Common myeloid progenitor, CD34-positive (primary cell): ENCODE results near the gene DRC1. TPM values are rescaled to one million over a fixed set of nuclear protein-coding genes. Genes with fewer than 3 reads are reported as not detected.
"Not testable (repeated sequence)": the region's sequence is repeated elsewhere in the genome, so short reads cannot be mapped to it uniquely, and the experiment has no call there.

Source experiments
- CTCF ChIA-PET: fragments of 350-600 bp; sonication (Branson Sonifier 250); formaldehyde crosslinking; loops from one replicate; lab custom pipeline; 2021; ENCODE audit warnings: antibody characterized with exemption; lab: Charles Lee
- POLR2A ChIA-PET: fragments of 350-600 bp; sonication (Branson Sonifier 250); formaldehyde crosslinking; loops from one replicate; lab custom pipeline; 2021; ENCODE audit warnings: antibody characterized with exemption; lab: Charles Lee
- DNase-seq, 3 donors: peaks; one replicate each; pipeline versions ENCODE4 v3.0.0 to v3.0.0-alpha.2; 2013
- H3K27ac ChIP-seq, 2 experiments: 1 replicate in 1 of 2; 2 replicates in 1 of 2; pipeline ENCODE4 v1.7.0; 2013; ENCODE audit warnings: inconsistent platforms in 2 of 2, low read length in 2 of 2, mild to moderate bottlenecking in 2 of 2, low read depth in 1 of 2, moderate library complexity in 1 of 2; ENCODE audit not compliant: severe bottlenecking in 2 of 2, insufficient read depth in 1 of 2, poor library complexity in 1 of 2
- H3K27me3 ChIP-seq, 5 experiments: replicated peaks in 2 of 5; 1 replicate in 3 of 5; 2 replicates in 2 of 5; pipeline versions ENCODE4 v1.6.1 to v1.7.0; 2013; ENCODE audit warnings: low read length in 4 of 5, mild to moderate bottlenecking in 2 of 5, moderate library complexity in 2 of 5, inconsistent platforms in 1 of 5; ENCODE audit not compliant: insufficient read depth in 5 of 5, control insufficient read depth in 4 of 5
- H3K36me3 ChIP-seq, 4 experiments: 1 replicate in 2 of 4; 2 replicates in 2 of 4; pipeline versions ENCODE4 v1.6.1 to v1.7.0; 2013; ENCODE audit warnings: low read length in 3 of 4, control low read depth in 1 of 4, mild to moderate bottlenecking in 1 of 4; ENCODE audit not compliant: control insufficient read depth in 4 of 4, insufficient read depth in 4 of 4
- H3K4me1 ChIP-seq, 4 experiments: 1 replicate in 3 of 4; 2 replicates in 1 of 4; pipeline versions ENCODE4 v1.6.1 to v1.7.1; 2013; ENCODE audit warnings: low read length in 3 of 4, mild to moderate bottlenecking in 3 of 4, control low read depth in 1 of 4, inconsistent platforms in 1 of 4, moderate library complexity in 1 of 4; ENCODE audit not compliant: control insufficient read depth in 4 of 4, insufficient read depth in 4 of 4; ENCODE audit errors: control extremely low read depth in 1 of 4
- H3K4me3 ChIP-seq, 7 experiments: 1 replicate in 4 of 7; 2 replicates in 3 of 7; pipeline versions ENCODE4 v1.5.1 to v1.7.0; 2013; ENCODE audit warnings: mild to moderate bottlenecking in 7 of 7, low read length in 6 of 7, moderate library complexity in 6 of 7, inconsistent platforms in 2 of 7, low read depth in 2 of 7, control low read depth in 1 of 7; ENCODE audit not compliant: insufficient read depth in 4 of 7, control insufficient read depth in 1 of 7; ENCODE audit errors: extremely low read depth in 1 of 7
- H3K9me3 ChIP-seq, 5 experiments: 1 replicate in 4 of 5; 2 replicates in 1 of 5; pipeline versions ENCODE4 v1.6.1 to v1.7.1; 2013; ENCODE audit warnings: low read length in 4 of 5, mild to moderate bottlenecking in 2 of 5, inconsistent platforms in 1 of 5, low read depth in 1 of 5, moderate library complexity in 1 of 5; ENCODE audit not compliant: control insufficient read depth in 4 of 5, insufficient read depth in 2 of 5; ENCODE audit errors: control extremely low read depth in 1 of 5
- WGBS: methylation state at CpG from one replicate; pipeline ENCODE4 v1.1.5; 2013; ENCODE audit not compliant: insufficient coverage; 5-methylcytosine and 5-hydroxymethylcytosine counted together
- polyA plus RNA-seq: library from polyadenylated mRNA; unstranded; fragments of 120-200 nt; gene quantifications from one replicate; pipeline ENCODE4 v1.2.1, GENCODE V29; 2013

Gene DRC1
- 0.28 TPM for polyA plus RNA-seq

GRCh38 chr2:26401739-26402541 is at the start of gene DRC1:
Gene DRC1, plus strand, starts transcription at chr2:26401920. Its CDS starts 70 bp downstream, at chr2:26401990.
- peak; percentile 64 to 81 (median 80) for DNase-seq
- H3K36me3 ChIP-seq, result no peaks in the 10 kb centered on the region
- ChIA-PET CTCF (interaction anchor here (1.4 kb wide), 1 partner anchor 10 kb away, joined by 3 read pairs; no protein-coding TSS in a partner anchor), POLR2A (no interaction called here)
- no peak within 1 kb of the TSS for H3K27ac ChIP-seq
- peaks cover 0 to 14% (median 3%) of the 10 kb centered on the region in 5 experiments for H3K27me3 ChIP-seq
- peak within 1 kb of the TSS in 6 of 7 experiments; percentile 19 to 72 (median 50) for H3K4me3 ChIP-seq
- H3K9me3 ChIP-seq, result no peaks in the 10 kb centered on the region
- WGBS, result 15% methylated on average over 30 of the region's 63 CpGs
- peaks cover 0 to 22% (median 8%) of the 10 kb centered on the region in 4 experiments for H3K4me1 ChIP-seq

- CTCF ChIA-PET, result no interaction called here
- Histone ChIP-seq H3K9me3 (no peaks in the 10 kb centered on the region), H3K36me3 (peaks cover 0 to 33% (median 4%) of the 10 kb centered on the region in 4 experiments), H3K27ac (no peak overlapping the region), H3K4me1 (peaks cover 0 to 10% (median 6%) of the 10 kb centered on the region in 4 experiments), H3K27me3 (no peaks in the 10 kb centered on the region), H3K4me3 (no peak overlapping the region)
- no peak for DNase-seq
- POLR2A ChIA-PET, result interaction anchor here (0.6 kb wide), 1 partner anchor 34 kb away, joined by 7 read pairs; no protein-coding TSS in a partner anchor
- no CpG with 5 or more reads among the region's 1 CpG for WGBS
Measured at GRCh38 chr2:26352892-26353291, 48.8 kb upstream of the DRC1 start.

GRCh38 chr2:26354469-26354868 is 47.3 kb upstream of the DRC1 start:
- H3K36me3 ChIP-seq, result peaks cover 0 to 40% (median 4%) of the 10 kb centered on the region in 4 experiments
- POLR2A ChIA-PET, result interaction anchor here (0.5 kb wide), 1 partner anchor 280 kb away, joined by 4 read pairs; no protein-coding TSS in a partner anchor
- H3K27ac ChIP-seq, result peak overlapping the region in 1 of 2 experiments; percentile 63
- not testable (repeated sequence) for H3K4me3 ChIP-seq, H3K27me3 ChIP-seq, H3K9me3 ChIP-seq, H3K4me1 ChIP-seq, DNase-seq
- WGBS, result 94% methylated on average over 6 of the region's 16 CpGs
- CTCF ChIA-PET, result interaction anchor here (0.6 to 1.5 kb wide), 2 partner anchors 10 to 168 kb away, joined by 3 read pairs; no protein-coding TSS in a partner anchor

- peak in 1 of 3 donors; percentile 11 for DNase-seq
- Histone ChIP-seq H3K27ac (peak overlapping the region in 1 of 2 experiments; percentile 77), H3K4me1 (peaks cover 0 to 3% (median under 1%) of the 10 kb centered on the region in 4 experiments), H3K9me3 (no peaks in the 10 kb centered on the region), H3K27me3 (no peaks in the 10 kb centered on the region), H3K36me3 (peaks cover 0 to 40% (median 4%) of the 10 kb centered on the region in 4 experiments), H3K4me3 (no peak overlapping the region)
- POLR2A ChIA-PET, result interaction anchor here (0.6 kb wide), 1 partner anchor 177 kb away, joined by 3 read pairs; no protein-coding TSS in a partner anchor
- 98% methylated on average over 5 of the region's 9 CpGs for WGBS
- CTCF ChIA-PET, result interaction anchor here (0.6 to 1.5 kb wide), 3 partner anchors 8 to 169 kb away, joined by 3 to 4 read pairs (median 3); partner anchors contain the start of gene ADGRF3
Measured at GRCh38 chr2:26355038-26355995, 46.4 kb upstream of the DRC1 start.

- CTCF ChIA-PET, result interaction anchor here (1.0 kb wide), 1 partner anchor 9 kb away, joined by 4 read pairs; the partner anchor contains the start of gene ADGRF3
- POLR2A ChIA-PET, result no interaction called here
- WGBS, result 100% methylated on average over 1 of the region's 2 CpGs
- Histone ChIP-seq H3K27me3 (no peaks in the 10 kb centered on the region), H3K4me3 (no peak overlapping the region), H3K4me1 (peaks cover 0 to 3% (median under 1%) of the 10 kb centered on the region in 4 experiments), H3K27ac (peak overlapping the region in 1 of 2 experiments; percentile 77), H3K36me3 (peaks cover 0 to 38% (median 4%) of the 10 kb centered on the region in 4 experiments), H3K9me3 (no peaks in the 10 kb centered on the region)
- no peak for DNase-seq
Measured at GRCh38 chr2:26356111-26356510, 45.6 kb upstream of the DRC1 start.

- no peak overlapping the region for H3K27ac ChIP-seq
- no peak for DNase-seq
- no CpG with 5 or more reads among the region's 2 CpGs for WGBS
- H3K36me3 ChIP-seq, result peaks cover 0 to 34% (median 4%) of the 10 kb centered on the region in 4 experiments
- peaks cover 0 to 3% (median under 1%) of the 10 kb centered on the region in 4 experiments for H3K4me1 ChIP-seq
- H3K27me3 ChIP-seq, result no peaks in the 10 kb centered on the region
- CTCF ChIA-PET, result interaction anchor here (0.7 to 1.0 kb wide), 2 partner anchors 10 to 66 kb away, joined by 3 to 4 read pairs; partner anchors contain the start of gene ADGRF3
- H3K9me3 ChIP-seq, result no peaks in the 10 kb centered on the region
- no peak overlapping the region for H3K4me3 ChIP-seq
- POLR2A ChIA-PET, result no interaction called here
Measured at GRCh38 chr2:26356771-26357170, 44.9 kb upstream of the DRC1 start.
